ELR (cell line): ENCODE measurements around the gene SLCO2B1.

Experiments
- DNase-seq: peaks from one replicate; pipeline ENCODE4 v3.0.0-alpha.2; 2015; ENCODE audit warnings: low read depth

The SLCO2B1 gene

GRCh38 chr11:75161506-75162095 lies 10.7 kb downstream of the SLCO2B1 start:
- DNase-seq = no peak

GRCh38 chr11:75162954-75163353 lies 12.0 kb downstream of the SLCO2B1 start:
- DNase-seq = no peak

GRCh38 chr11:75163921-75164849 lies 13.3 kb downstream of the SLCO2B1 start:
- DNase-seq = no peak

GRCh38 chr11:75165721-75166120 lies 14.8 kb downstream of the SLCO2B1 start:
- DNase-seq = no peak

GRCh38 chr11:75166791-75167190 lies 15.9 kb downstream of the SLCO2B1 start:
- DNase-seq = no peak

GRCh38 chr11:75167617-75168016 lies 16.7 kb downstream of the SLCO2B1 start:
- no peak for DNase-seq

- no peak for DNase-seq
These were observed 18.4 kb downstream of the SLCO2B1 start for GRCh38 chr11:75169101-75169885.

GRCh38 chr11:75170516-75171201 lies 19.8 kb downstream of the SLCO2B1 start:
- no peak for DNase-seq

- no peak for DNase-seq
These were observed 22.4 kb downstream of the SLCO2B1 start for GRCh38 chr11:75173336-75173735.

GRCh38 chr11:75174781-75175370 lies 24.0 kb downstream of the SLCO2B1 start:
- DNase-seq = peak; percentile 60

GRCh38 chr11:75182664-75183063 lies 31.8 kb downstream of the SLCO2B1 start:
- DNase-seq = no peak

- DNase-seq = no peak
These were observed 33.1 kb downstream of the SLCO2B1 start for GRCh38 chr11:75184051-75184450.

- no peak for DNase-seq
These were observed 34.0 kb downstream of the SLCO2B1 start for GRCh38 chr11:75184757-75185425.

GRCh38 chr11:75185866-75186265 lies 35.0 kb downstream of the SLCO2B1 start:
- DNase-seq = no peak

- DNase-seq = no peak
These were observed 36.1 kb downstream of the SLCO2B1 start for GRCh38 chr11:75186999-75187398.

- no peak for DNase-seq
These were observed 37.8 kb downstream of the SLCO2B1 start for GRCh38 chr11:75188671-75189070.

- DNase-seq = no peak
These were observed 38.2 kb downstream of the SLCO2B1 start for GRCh38 chr11:75189108-75189507.

GRCh38 chr11:75189911-75190310 lies 39.0 kb downstream of the SLCO2B1 start:
- DNase-seq = peak; percentile 20

- no peak for DNase-seq
These were observed 39.9 kb downstream of the SLCO2B1 start for GRCh38 chr11:75190652-75191329.

GRCh38 chr11:75191330-75191717 lies 40.4 kb downstream of the SLCO2B1 start:
- no peak for DNase-seq

GRCh38 chr11:75193271-75193670 lies 42.4 kb downstream of the SLCO2B1 start:
- DNase-seq = no peak
